Left lung (tissue), 10 donors: ENCODE measurements around the gene PPP5C. TPM values are rescaled to one million over a fixed set of nuclear protein-coding genes. Genes with fewer than 3 reads are reported as not detected.
"Not testable (repeated sequence)": the region's sequence is repeated elsewhere in the genome, so short reads cannot be mapped to it uniquely, and the experiment has no call there.

Source experiments
- ATAC-seq: fragments of 200-7000 bp; cut with Tn5 transposase; one replicate; pipeline ENCODE4 v1.9.1; 2020; ENCODE audit warnings: moderate library complexity
- DNase-seq, 4 donors: peaks; one replicate each; pipeline ENCODE4 v3.0.0-alpha.2; 2013 to 2020
- H3K27ac ChIP-seq, 2 donors: fragments of 200-600 bp; sonication (generic) in 1 of 2; one replicate each; pipeline versions ENCODE4 v1.5.0 to v1.8.0; 2020 to 2021
- H3K27me3 ChIP-seq, 2 donors: fragments of 200-600 bp; sonication (generic) in 1 of 2; one replicate each; pipeline versions ENCODE4 v1.5.0 to v1.8.0; 2020 to 2021
- H3K36me3 ChIP-seq, 2 donors: fragments of 200-600 bp; sonication (generic) in 1 of 2; one replicate each; pipeline versions ENCODE4 v1.5.0 to v1.8.0; 2020 to 2021
- H3K4me1 ChIP-seq, 2 donors: fragments of 200-600 bp; one replicate each; pipeline ENCODE4 v1.8.0; 2021
- H3K4me3 ChIP-seq, 2 donors: fragments of 200-600 bp; sonication (generic) in 1 of 2; one replicate each; pipeline versions ENCODE4 v1.5.0 to v1.8.0; 2020 to 2021; ENCODE audit warnings: mild to moderate bottlenecking in 1 of 2
- H3K9me3 ChIP-seq, 2 donors: fragments of 200-600 bp; sonication (generic) in 1 of 2; one replicate each; pipeline versions ENCODE4 v1.5.0 to v1.8.0; 2020 to 2021
- CTCF ChIP-seq, 2 donors: fragments of 200-600 bp; sonication (generic) in 1 of 2; IDR thresholded peaks; one replicate each; pipeline versions ENCODE4 v1.5.0 to v1.8.0; 2021; ENCODE audit warnings: antibody characterized with exemption in 2 of 2
- intact Hi-C, 2 donors: fragments of 100-400 bp; cut with DNase I; formaldehyde crosslinking; loops; one replicate each; pipeline versions ENCODE4 v1.11.2 to v1.14.2; 2022
- polyA plus RNA-seq, 6 donors: library from polyadenylated mRNA; unstranded; fragments of 120-200 nt; gene quantifications; one replicate each; pipeline ENCODE4 v1.2.1, GENCODE V29; 2013; ENCODE audit not compliant: insufficient read length in 6 of 6
- total RNA-seq, 2 donors: library from RNA; stranded (reverse); fragmentation: NEBNext Ultra II Directional; extraction: Animal tissue kit (Norgen Biotek cat#: 25700); gene quantifications; one replicate each; pipeline ENCODE4 v1.2.1, GENCODE V29; 2021
- donor health status: DM: no; HTN: yes; CAD: no.
- donor health status: DM: no; HTN: no; CAD: no.

PPP5C gene
- total and polyA plus RNA-seq, 8 donors, result 52.6 to 114 (median 98.3) TPM

- no peaks in the 10 kb centered on the region for H3K4me1 ChIP-seq
- H3K4me3 ChIP-seq, result no peak overlapping the region
- H3K27me3 ChIP-seq, result no peaks in the 10 kb centered on the region
- intact Hi-C loops, result no loop called here
- TF ChIP-seq CTCF (IDR thresholded peaks at IDR 0.05), result no peak
- peaks cover 0 to 22% of the 10 kb centered on the region in 2 donors for H3K36me3 ChIP-seq
- DNase-seq (no peak), ATAC-seq (no peak)
- no peak overlapping the region for H3K27ac ChIP-seq
- H3K9me3 ChIP-seq, result no peaks in the 10 kb centered on the region
These were observed 27.3 kb upstream of the PPP5C start for GRCh38 chr19:46319613-46320012.

- ATAC-seq (no peak), DNase-seq (no peak)
- Histone ChIP-seq H3K36me3 (peaks cover 0 to 28% of the 10 kb centered on the region in 2 donors), H3K4me3 (no peak overlapping the region), H3K4me1 (no peaks in the 10 kb centered on the region), H3K27ac (no peak overlapping the region), H3K27me3 (no peaks in the 10 kb centered on the region), H3K9me3 (peaks cover 0 to 2% of the 10 kb centered on the region in 2 donors)
- intact Hi-C loops, result no loop called here
- TF ChIP-seq CTCF (IDR thresholded peaks at IDR 0.05), result no peak
These were observed 26.3 kb upstream of the PPP5C start for GRCh38 chr19:46320559-46320958.

- H3K9me3 ChIP-seq, result peaks cover 0 to 13% of the 10 kb centered on the region in 2 donors
- H3K4me1 ChIP-seq, result no peaks in the 10 kb centered on the region
- intact Hi-C loops, result no loop called here
- TF ChIP-seq CTCF (IDR thresholded peaks at IDR 0.05), result no peak
- H3K27me3 ChIP-seq, result no peaks in the 10 kb centered on the region
- H3K27ac ChIP-seq, result no peak overlapping the region
- no peak for ATAC-seq
- H3K36me3 ChIP-seq, result peaks cover 0 to 37% of the 10 kb centered on the region in 2 donors
- no peak overlapping the region for H3K4me3 ChIP-seq
- DNase-seq, result no peak
These were observed 25.2 kb upstream of the PPP5C start for GRCh38 chr19:46321653-46322052.

GRCh38 chr19:46323227-46323626, 23.7 kb upstream of the PPP5C start:
- peaks cover 0 to 29% of the 10 kb centered on the region in 2 donors for H3K9me3 ChIP-seq
- intact Hi-C loops, DNase-seq, ATAC-seq, H3K4me1 ChIP-seq, H3K27me3 ChIP-seq, H3K27ac ChIP-seq, H3K4me3 ChIP-seq: not testable (repeated sequence)
- H3K36me3 ChIP-seq, result peaks cover 0 to 46% of the 10 kb centered on the region in 2 donors

GRCh38 chr19:46324277-46324676, 22.6 kb upstream of the PPP5C start:
- no peaks in the 10 kb centered on the region for H3K4me1 ChIP-seq
- no peak overlapping the region for H3K27ac ChIP-seq
- peaks cover 0 to 32% of the 10 kb centered on the region in 2 donors for H3K9me3 ChIP-seq
- no peak for TF ChIP-seq CTCF (IDR thresholded peaks at IDR 0.05)
- no peaks in the 10 kb centered on the region for H3K27me3 ChIP-seq
- ATAC-seq, result no peak
- no peak overlapping the region for H3K4me3 ChIP-seq
- H3K36me3 ChIP-seq, result peaks cover 0 to 56% of the 10 kb centered on the region in 2 donors
- intact Hi-C loops, result no loop called here
- no peak for DNase-seq

- Histone ChIP-seq H3K9me3 (peaks cover 0 to 32% of the 10 kb centered on the region in 2 donors), H3K36me3 (peaks cover 0 to 50% of the 10 kb centered on the region in 2 donors), H3K27ac (no peak overlapping the region), H3K4me1 (no peaks in the 10 kb centered on the region), H3K27me3 (no peaks in the 10 kb centered on the region), H3K4me3 (no peak overlapping the region)
- DNase-seq (no peak), ATAC-seq (no peak)
- intact Hi-C loops, result no loop called here
- no peak for TF ChIP-seq CTCF (IDR thresholded peaks at IDR 0.05)
These were observed 20.3 kb upstream of the PPP5C start for GRCh38 chr19:46326608-46327007.
